H1 (cell line): ENCODE results near the gene LMNTD1. TPM values are rescaled to one million over a fixed set of nuclear protein-coding genes. Genes with fewer than 3 reads are reported as not detected.

Experiments
- CTCF ChIA-PET: fragments of 300-600 bp; sonication (Branson Sonifier 250); formaldehyde crosslinking; loops from one replicate; lab custom pipeline; 2021; ENCODE audit not compliant: partially characterized antibody; lab: Charles Lee
- POLR2A ChIA-PET: fragments of 300-600 bp; sonication (Branson Sonifier 250); formaldehyde crosslinking; loops from one replicate; lab custom pipeline; 2021; ENCODE audit warnings: inconsistent platforms; ENCODE audit not compliant: partially characterized antibody; lab: Charles Lee
- DNase-seq, 2 experiments: peaks; one replicate each; pipeline versions ENCODE4 v3.0.0 to v3.0.0-alpha.2; 2010 to 2022; ENCODE audit warnings: low spot score in 2 of 2, low read depth in 1 of 2, mixed read lengths in 1 of 2
- FAIRE-seq: peaks from 2 replicates; lab custom pipeline; 2011; peaks lifted over from hg19 to GRCh38; lab: Jason Lieb, UNC
- H2AFZ ChIP-seq: 2 replicates; pipeline ENCODE4 v1.8.1; 2012; ENCODE audit warnings: low read length, inconsistent platforms
- H2AK5ac ChIP-seq: 2 replicates; pipeline ENCODE4 v1.6.1; 2013; ENCODE audit warnings: low read depth, low read length
- H2BK120ac ChIP-seq: replicated peaks from 2 replicates; pipeline ENCODE3; 2013; ENCODE audit warnings: low read depth, low read length, inconsistent platforms
- H2BK12ac ChIP-seq: 2 replicates; pipeline ENCODE4 v1.6.1; 2013; ENCODE audit warnings: low read depth, low read length
- H2BK15ac ChIP-seq: 2 replicates; pipeline ENCODE4 v1.6.1; 2013; ENCODE audit warnings: low read length
- H2BK20ac ChIP-seq: 2 replicates; pipeline ENCODE4 v1.6.1; 2013; ENCODE audit warnings: low read length
- H2BK5ac ChIP-seq: 2 replicates; pipeline ENCODE4 v1.6.1; 2013; ENCODE audit warnings: low read depth, low read length
- H3K14ac ChIP-seq: 2 replicates; pipeline ENCODE4 v1.6.1; 2013; ENCODE audit warnings: inconsistent platforms; ENCODE audit not compliant: insufficient read length
- H3K18ac ChIP-seq: 2 replicates; pipeline ENCODE4 v1.6.1; 2013; ENCODE audit warnings: low read length; ENCODE audit errors: extremely low read depth
- H3K23ac ChIP-seq: 2 replicates; pipeline ENCODE4 v1.6.1; 2013; ENCODE audit warnings: inconsistent platforms; ENCODE audit not compliant: insufficient read length
- H3K23me2 ChIP-seq: 2 replicates; pipeline ENCODE4 v1.6.1; 2013; ENCODE audit warnings: low read depth, low read length
- H3K27ac ChIP-seq: 2 replicates; pipeline ENCODE4 v1.6.1; 2011; ENCODE audit warnings: low read depth, low read length, inconsistent platforms
- H3K27me3 ChIP-seq, 4 experiments: replicated peaks in 1 of 4; 1 replicate in 1 of 4; 2 replicates in 3 of 4; pipeline versions ENCODE4 v1.6.1 to v1.8.1; 2011 to 2013; ENCODE audit warnings: low read length in 3 of 4, mild to moderate bottlenecking in 3 of 4, inconsistent platforms in 2 of 4, mixed read lengths in 2 of 4, moderate library complexity in 1 of 4; ENCODE audit not compliant: control insufficient read depth in 3 of 4, insufficient read depth in 3 of 4; ENCODE audit errors: extremely low read depth in 1 of 4
- H3K36me3 ChIP-seq, 4 experiments: 2 replicates each; pipeline versions ENCODE4 v1.6.1 to v1.8.1; 2011 to 2013; ENCODE audit warnings: mild to moderate bottlenecking in 4 of 4, low read length in 3 of 4, moderate library complexity in 2 of 4, control low read depth in 1 of 4, inconsistent platforms in 1 of 4; ENCODE audit not compliant: insufficient read depth in 4 of 4, control insufficient read depth in 2 of 4
- H3K4ac ChIP-seq: replicated peaks from 2 replicates; pipeline ENCODE3; 2013; ENCODE audit warnings: low read length, low read depth, mixed read lengths, inconsistent platforms; ENCODE audit not compliant: insufficient read length
- H3K4me1 ChIP-seq, 4 experiments: replicated peaks in 1 of 4; 1 replicate in 1 of 4; 2 replicates in 3 of 4; pipeline versions ENCODE4 v1.6.1 to v1.8.1; 2011 to 2013; ENCODE audit warnings: low read length in 3 of 4, inconsistent platforms in 2 of 4, mixed read lengths in 1 of 4; ENCODE audit not compliant: insufficient read depth in 4 of 4, control insufficient read depth in 3 of 4
- H3K4me2 ChIP-seq, 2 experiments: 2 replicates each; pipeline versions ENCODE4 v1.6.1 to v1.8.1; 2011 to 2013; ENCODE audit warnings: low read depth in 2 of 2, low read length in 2 of 2, control low read depth in 1 of 2, inconsistent platforms in 1 of 2, mild to moderate bottlenecking in 1 of 2; ENCODE audit not compliant: insufficient read depth in 1 of 2
- H3K4me3 ChIP-seq, 4 experiments: fragments of 200-600, 300-600 bp in 1 of 4; sonication (generic), shearing (Covaris generic), sonication (Bioruptor Twin) in 1 of 4; 2 replicates each; pipeline versions ENCODE4 v1.5.1 to v1.8.1; 2011 to 2016; ENCODE audit warnings: low read length in 4 of 4, low read depth in 3 of 4, control low read depth in 2 of 4, inconsistent platforms in 2 of 4, mild to moderate bottlenecking in 2 of 4, mixed read lengths in 1 of 4, moderate library complexity in 1 of 4; ENCODE audit not compliant: insufficient read depth in 2 of 4; ENCODE audit errors: extremely low read depth in 1 of 4
- H3K56ac ChIP-seq: replicated peaks from 2 replicates; pipeline ENCODE3; 2013; ENCODE audit warnings: low read depth, mild to moderate bottlenecking, mixed read lengths, low read length, inconsistent platforms; ENCODE audit not compliant: insufficient read length
- H3K79me1 ChIP-seq: 2 replicates; pipeline ENCODE4 v1.6.1; 2013; ENCODE audit warnings: low read depth, low read length, control low read depth
- H3K79me2 ChIP-seq, 2 experiments: 2 replicates each; pipeline versions ENCODE4 v1.6.1 to v1.8.1; 2012 to 2013; ENCODE audit warnings: low read length in 2 of 2, mild to moderate bottlenecking in 2 of 2, inconsistent platforms in 1 of 2; ENCODE audit not compliant: insufficient read depth in 2 of 2, control insufficient read depth in 1 of 2
- H3K9ac ChIP-seq, 4 experiments: replicated peaks in 1 of 4; 1 replicate in 1 of 4; 2 replicates in 3 of 4; pipeline versions ENCODE4 v1.6.1 to v1.8.1; 2011 to 2013; ENCODE audit warnings: low read depth in 3 of 4, low read length in 3 of 4, control low read depth in 2 of 4, mild to moderate bottlenecking in 2 of 4, moderate library complexity in 2 of 4, inconsistent platforms in 1 of 4; ENCODE audit errors: extremely low read depth in 1 of 4
- H3K9me3 ChIP-seq, 2 experiments: 2 replicates each; pipeline versions ENCODE4 v1.6.1 to v1.8.1; 2012 to 2013; ENCODE audit warnings: mild to moderate bottlenecking in 2 of 2, moderate library complexity in 2 of 2, control low read depth in 1 of 2, inconsistent platforms in 1 of 2, low read depth in 1 of 2, low read length in 1 of 2, mixed read lengths in 1 of 2; ENCODE audit not compliant: insufficient read depth in 2 of 2
- H4K20me1 ChIP-seq, 2 experiments: replicated peaks in 1 of 2; 2 replicates each; pipeline versions ENCODE3 to v1.8.1; 2011 to 2013; ENCODE audit warnings: inconsistent platforms in 2 of 2, low read length in 2 of 2, mild to moderate bottlenecking in 1 of 2; ENCODE audit not compliant: insufficient read depth in 2 of 2, control insufficient read depth in 1 of 2
- H4K5ac ChIP-seq: 2 replicates; pipeline ENCODE4 v1.6.1; 2013; ENCODE audit warnings: low read length, low read depth, mixed read lengths, inconsistent platforms; ENCODE audit not compliant: insufficient read length
- H4K8ac ChIP-seq: 2 replicates; pipeline ENCODE4 v1.8.0; 2013; ENCODE audit warnings: mild to moderate bottlenecking, moderate library complexity, low read length, inconsistent platforms; ENCODE audit not compliant: insufficient read depth; ENCODE audit errors: extremely low read depth
- H4K91ac ChIP-seq: replicated peaks from 2 replicates; pipeline ENCODE3; 2013; ENCODE audit warnings: low read length, mixed read lengths, inconsistent platforms; ENCODE audit not compliant: insufficient read length
- CBX5 ChIP-seq: fragments of 300-800, 300-1000 bp; sonication (generic); IDR thresholded peaks from 2 replicates; pipeline ENCODE4 v1.7.1; 2016; ENCODE audit warnings: antibody characterized with exemption, low read length, low read depth
- EP300 ChIP-seq, 2 experiments: IDR thresholded peaks; 1 replicate in 1 of 2; 2 replicates in 1 of 2; pipeline ENCODE4 v1.6.1; 2011 to 2012; ENCODE audit warnings: low read depth in 2 of 2, low read length in 2 of 2, mild to moderate bottlenecking in 2 of 2, borderline replicate concordance in 1 of 2, inconsistent platforms in 1 of 2, moderate library complexity in 1 of 2
- FOSL1 ChIP-seq: IDR thresholded peaks from 2 replicates; pipeline ENCODE4 v1.6.1; 2011; ENCODE audit warnings: mild to moderate bottlenecking, low read depth, low read length, moderate library complexity; ENCODE audit not compliant: insufficient read depth
- GABPA ChIP-seq: IDR thresholded peaks from 2 replicates; pipeline ENCODE4 v1.6.1; 2011; ENCODE audit warnings: mild to moderate bottlenecking, low read length, moderate library complexity, borderline replicate concordance; ENCODE audit not compliant: insufficient read depth
- GTF2F1 ChIP-seq: IDR thresholded peaks from 2 replicates; pipeline ENCODE4 v1.6.1; 2012; ENCODE audit warnings: low read depth, low read length, improper control_type of control experiment, borderline replicate concordance
- HDAC6 ChIP-seq: IDR thresholded peaks from one replicate; pipeline ENCODE4 v1.7.1; 2012; ENCODE audit warnings: low read depth, mild to moderate bottlenecking, inconsistent platforms, low read length, moderate library complexity
- MAFK ChIP-seq: IDR thresholded peaks from 2 replicates; pipeline ENCODE4 v1.6.1; 2012; ENCODE audit warnings: low read depth, mild to moderate bottlenecking, improper control_type of control experiment, low read length
- POLR2A ChIP-seq, 2 experiments: IDR thresholded peaks; 1 replicate in 1 of 2; 2 replicates in 1 of 2; pipeline ENCODE4 v1.6.1; 2011; ENCODE audit warnings: low read depth in 2 of 2, low read length in 2 of 2, mild to moderate bottlenecking in 2 of 2; ENCODE audit errors: control extremely low read depth in 1 of 2
- POLR2AphosphoS5 ChIP-seq: IDR thresholded peaks from 2 replicates; pipeline ENCODE4 v1.6.1; 2011; ENCODE audit warnings: low read depth, low read length
- RNF2 ChIP-seq: fragments of 200-900, 300-1000 bp; sonication (generic); IDR thresholded peaks from 2 replicates; pipeline ENCODE4 v1.7.1; 2016; ENCODE audit warnings: borderline replicate concordance, low read depth, mild to moderate bottlenecking, antibody characterized with exemption, low read length; ENCODE audit not compliant: poor library complexity, severe bottlenecking; ENCODE audit errors: missing control alignments
- RXRA ChIP-seq: IDR thresholded peaks from 2 replicates; pipeline ENCODE4 v1.6.1; 2011; ENCODE audit warnings: low read depth, mild to moderate bottlenecking, low read length, moderate library complexity; ENCODE audit not compliant: insufficient read depth
- SP2 ChIP-seq: IDR thresholded peaks from 2 replicates; pipeline ENCODE4 v1.6.1; 2012; ENCODE audit warnings: mild to moderate bottlenecking, low read length, inconsistent platforms
- SUZ12 ChIP-seq: fragments of 200-600 bp; sonication (generic); IDR thresholded peaks from 2 replicates; pipeline ENCODE4 v1.6.1; 2012; ENCODE audit warnings: mild to moderate bottlenecking, inconsistent platforms, low read length, moderate library complexity, mixed read lengths
- TAF7 ChIP-seq: optimal IDR thresholded peaks from 2 replicates; pipeline ENCODE3; 2011; ENCODE audit warnings: low read depth, mild to moderate bottlenecking, inconsistent platforms, low read length, moderate library complexity, borderline replicate concordance
- WGBS, 2 experiments: shearing (Covaris generic) in 1 of 2; methylation state at CpG; one replicate each; pipeline versions ENCODE4 v1.1.6 to v1.1.7; 2013 to 2015; ENCODE audit warnings: low lambda C conversion rate in 2 of 2, mixed read lengths in 2 of 2, inconsistent platforms in 1 of 2, low coverage in 1 of 2, missing lambda C conversion rate in 1 of 2; ENCODE audit not compliant: insufficient replicate concordance in 2 of 2, insufficient coverage in 1 of 2, insufficient read length in 1 of 2; ENCODE audit errors: extremely low coverage in 1 of 2, missing lambda C conversion rate in 1 of 2; 5-methylcytosine and 5-hydroxymethylcytosine counted together
- polyA plus RNA-seq, 7 experiments: library from polyadenylated mRNA; depleted of rRNA in 3 of 7; stranded (reverse) in 5 of 7; unstranded in 2 of 7; fragments of >200 nt in 5 of 7; fragments of 200-250 nt in 2 of 7; gene quantifications; 1 replicate in 5 of 7; 2 replicates in 1 of 7; 4 replicates in 1 of 7; pipeline versions ENCODE4 v1.2.1 to v1.2.3, GENCODE V29; 2011 to 2013; ENCODE audit warnings: missing spikeins in 2 of 7, mixed read lengths in 2 of 7
- total RNA-seq: library from RNA; stranded (reverse); fragmentation: NEBNext Ultra II Directional; extraction: Animal tissue kit (Norgen Biotek cat#: 25700); gene quantifications from 2 replicates; pipeline ENCODE4 v1.2.1, GENCODE V29; 2021

The LMNTD1 gene
- total and polyA plus RNA-seq, 2 of the 8 experiments (the other 6 are each of a cell fraction or from before 2014, with no cell fraction given), result not detected

- H3K4me3 ChIP-seq, result no peak overlapping the region
- H2BK5ac ChIP-seq, result no peak overlapping the region
- H3K14ac ChIP-seq, result no peak overlapping the region
- H3K79me1 ChIP-seq, result no peaks in the 10 kb centered on the region
- H3K4ac ChIP-seq, result no peak overlapping the region
- no peaks in the 10 kb centered on the region for H3K27me3 ChIP-seq
- no peak overlapping the region for H3K23ac ChIP-seq
- H3K18ac ChIP-seq, result no peak overlapping the region
- H4K5ac ChIP-seq, result no peak overlapping the region
- H4K20me1 ChIP-seq, result no peaks in the 10 kb centered on the region
- H2AFZ ChIP-seq, result no peak overlapping the region
- CTCF ChIA-PET, result no interaction called here
- no peak overlapping the region for H4K8ac ChIP-seq
- no peaks in the 10 kb centered on the region for H3K9me3 ChIP-seq
- POLR2A ChIA-PET, result no interaction called here
- H3K79me2 ChIP-seq, result no peaks in the 10 kb centered on the region
- no peak overlapping the region for H4K91ac ChIP-seq
- no peak overlapping the region for H3K56ac ChIP-seq
- no peak overlapping the region for H2BK120ac ChIP-seq
- peaks cover 2% of the 10 kb centered on the region; the same call in 1 of the 2 replicates for H3K23me2 ChIP-seq
- WGBS, 2 experiments, result 43% methylated on average over 2 of the region's 2 CpGs; no CpG with 5 or more reads in 1 of the 2 experiments
- H3K9ac ChIP-seq, result no peak overlapping the region
- H2AK5ac ChIP-seq, result no peak overlapping the region
- no peak overlapping the region for H2BK12ac ChIP-seq
- no peak overlapping the region for H2BK15ac ChIP-seq
- H3K4me1 ChIP-seq, result no peaks in the 10 kb centered on the region
- H3K4me2 ChIP-seq, result no peak overlapping the region
- H2BK20ac ChIP-seq, result no peak overlapping the region
- no peaks in the 10 kb centered on the region for H3K36me3 ChIP-seq
- DNase-seq (no peak), FAIRE-seq (no peak)
- no peak overlapping the region for H3K27ac ChIP-seq
- TF ChIP-seq CBX5, result no peak
- TF ChIP-seq FOSL1, result no peak
- TF ChIP-seq SUZ12, result no peak
- TF ChIP-seq RNF2, result no peak
- no peak for TF ChIP-seq TAF7
- no peak for TF ChIP-seq EP300 (IDR thresholded peaks at IDR 0.05; ENCODE audit: borderline replicate concordance in 1 of 2, low read depth in 2 of 2, low read length in 2 of 2)
- TF ChIP-seq GTF2F1, result no peak
- no peak for TF ChIP-seq HDAC6
- TF ChIP-seq POLR2AphosphoS5, result no peak
- TF ChIP-seq SP2, result no peak
- no peak for TF ChIP-seq POLR2A (IDR thresholded peaks at IDR 0.05; ENCODE audit: control extremely low read depth in 1 of 2, low read depth in 2 of 2, low read length in 2 of 2)
- no peak for TF ChIP-seq GABPA
- TF ChIP-seq MAFK, result no peak
- TF ChIP-seq RXRA, result no peak
Measured at GRCh38 chr12:25531502-25532052, 21.5 kb downstream of the LMNTD1 start.
